Endodermal cell (in vitro differentiated cells): Measurements from ENCODE around the gene TLR9. TPM values are rescaled to one million over a fixed set of nuclear protein-coding genes. Genes with fewer than 3 reads are reported as not detected.

Experiments used
- DNase-seq: peaks from one replicate; pipeline ENCODE4 v3.0.0-alpha.2; 2017
- H3K27ac ChIP-seq: 2 replicates; pipeline ENCODE4 v1.5.1; 2013; ENCODE audit warnings: mild to moderate bottlenecking, low read depth, low read length, moderate library complexity
- H3K27me3 ChIP-seq: 2 replicates; pipeline ENCODE4 v1.6.1; 2013; ENCODE audit warnings: mild to moderate bottlenecking, low read length, moderate library complexity; ENCODE audit not compliant: insufficient read depth, control insufficient read depth, poor library complexity, severe bottlenecking
- H3K36me3 ChIP-seq: 2 replicates; pipeline ENCODE4 v1.7.0; 2013; ENCODE audit warnings: mild to moderate bottlenecking, low read length, moderate library complexity; ENCODE audit not compliant: control insufficient read depth, insufficient read depth
- H3K4me1 ChIP-seq: one replicate; pipeline ENCODE4 v1.7.0; 2013; ENCODE audit warnings: low read length; ENCODE audit not compliant: control insufficient read depth, insufficient read depth
- H3K4me3 ChIP-seq: 2 replicates; pipeline ENCODE4 v1.5.1; 2013; ENCODE audit warnings: mild to moderate bottlenecking, low read length, moderate library complexity
- H3K9ac ChIP-seq: 2 replicates; pipeline ENCODE4 v1.6.1; 2013; ENCODE audit warnings: mild to moderate bottlenecking, low read length, moderate library complexity; ENCODE audit not compliant: poor library complexity, severe bottlenecking; ENCODE audit errors: extremely low read depth
- H3K9me3 ChIP-seq: 2 replicates; pipeline ENCODE4 v1.6.1; 2013; ENCODE audit warnings: mild to moderate bottlenecking, low read length, moderate library complexity; ENCODE audit not compliant: control insufficient read depth
- H3K27ac Mint-ChIP-seq: 2 replicates; pipeline ENCODE4 v1.8.0; 2020; ENCODE audit warnings: mixed read lengths
- H3K27me3 Mint-ChIP-seq: 2 replicates; pipeline ENCODE4 v1.8.0; 2021; ENCODE audit warnings: mild to moderate bottlenecking, mixed read lengths; ENCODE audit not compliant: insufficient read depth
- H3K36me3 Mint-ChIP-seq: 2 replicates; pipeline ENCODE4 v1.8.0; 2020; ENCODE audit warnings: low read depth, mixed read lengths
- H3K4me1 Mint-ChIP-seq: 2 replicates; pipeline ENCODE4 v1.8.0; 2020; ENCODE audit warnings: mixed read lengths
- H3K4me3 Mint-ChIP-seq: 2 replicates; pipeline ENCODE4 v1.8.0; 2020; ENCODE audit warnings: mild to moderate bottlenecking, moderate library complexity, mixed read lengths
- H3K9me3 Mint-ChIP-seq: 2 replicates; pipeline ENCODE4 v1.8.0; 2020; ENCODE audit warnings: mild to moderate bottlenecking, mixed read lengths
- WGBS, 2 experiments: methylation state at CpG; one replicate each; pipeline versions ENCODE4 v1.1.5 to v1.1.7; 2013; ENCODE audit warnings: missing lambda C conversion rate in 2 of 2, mixed read lengths in 1 of 2; ENCODE audit not compliant: insufficient coverage in 1 of 2, insufficient read length in 1 of 2; 5-methylcytosine and 5-hydroxymethylcytosine counted together
- total RNA-seq, 2 donors: library from RNA; stranded (reverse); fragmentation: NEBNext Ultra II Directional in 1 of 2; extraction: Animal tissue kit (Norgen Biotek cat#: 25700) in 1 of 2; gene quantifications; 2 replicates in 1 of 2; 3 replicates in 1 of 2; pipeline ENCODE4 v1.2.1, GENCODE V29; 2021
- TF ChIP-seq, protein P1 (sequence below): fragments of 200-600 bp; sonication (generic); conservative IDR thresholded peaks from 2 replicates; pipeline ENCODE4 v1.5.0; 2021; ENCODE audit warnings: antibody characterized with exemption, mild to moderate bottlenecking

TLR9 gene
- total RNA-seq, 2 donors from 2014 or later: 0.11 TPM; not detected in 1

DNA sequence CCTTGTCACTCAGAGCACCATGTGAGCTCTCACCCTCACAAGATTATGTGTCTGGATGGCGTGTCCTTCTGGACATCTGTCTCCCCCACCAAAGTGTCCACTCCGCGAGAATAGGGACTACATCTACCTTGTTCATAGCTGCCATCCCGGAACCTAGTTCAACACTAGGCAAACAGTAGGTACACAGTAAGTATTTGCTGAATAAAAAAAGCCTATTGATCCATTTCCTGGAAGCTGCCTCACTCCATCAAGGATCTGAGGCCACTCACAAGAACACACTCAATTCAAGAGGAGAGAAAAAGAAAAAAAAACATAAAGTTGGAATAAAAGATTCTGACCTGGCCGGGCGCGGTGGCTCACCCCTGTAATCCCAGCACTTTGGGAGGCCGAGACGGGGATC lies 38.7 kb downstream of the TLR9 start:
- Mint-ChIP-seq H3K27me3 (no peaks in the 10 kb centered on the region), H3K9me3 (no peaks in the 10 kb centered on the region), H3K4me1 (peaks cover 6% of the 10 kb centered on the region), H3K36me3 (no peaks in the 10 kb centered on the region), H3K27ac (no peak overlapping the region), H3K4me3 (no peak overlapping the region)
- H3K27me3 ChIP-seq: no peaks in the 10 kb centered on the region
- H3K9ac ChIP-seq: no peak overlapping the region
- no peak overlapping the region for H3K27ac ChIP-seq
- DNase-seq: no peak
- no peaks in the 10 kb centered on the region for H3K9me3 ChIP-seq
- TF ChIP-seq, protein P1, sequence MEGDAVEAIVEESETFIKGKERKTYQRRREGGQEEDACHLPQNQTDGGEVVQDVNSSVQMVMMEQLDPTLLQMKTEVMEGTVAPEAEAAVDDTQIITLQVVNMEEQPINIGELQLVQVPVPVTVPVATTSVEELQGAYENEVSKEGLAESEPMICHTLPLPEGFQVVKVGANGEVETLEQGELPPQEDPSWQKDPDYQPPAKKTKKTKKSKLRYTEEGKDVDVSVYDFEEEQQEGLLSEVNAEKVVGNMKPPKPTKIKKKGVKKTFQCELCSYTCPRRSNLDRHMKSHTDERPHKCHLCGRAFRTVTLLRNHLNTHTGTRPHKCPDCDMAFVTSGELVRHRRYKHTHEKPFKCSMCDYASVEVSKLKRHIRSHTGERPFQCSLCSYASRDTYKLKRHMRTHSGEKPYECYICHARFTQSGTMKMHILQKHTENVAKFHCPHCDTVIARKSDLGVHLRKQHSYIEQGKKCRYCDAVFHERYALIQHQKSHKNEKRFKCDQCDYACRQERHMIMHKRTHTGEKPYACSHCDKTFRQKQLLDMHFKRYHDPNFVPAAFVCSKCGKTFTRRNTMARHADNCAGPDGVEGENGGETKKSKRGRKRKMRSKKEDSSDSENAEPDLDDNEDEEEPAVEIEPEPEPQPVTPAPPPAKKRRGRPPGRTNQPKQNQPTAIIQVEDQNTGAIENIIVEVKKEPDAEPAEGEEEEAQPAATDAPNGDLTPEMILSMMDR: no peak
- no peak overlapping the region for H3K4me3 ChIP-seq
- 94 to 99% methylated on average over 9 of the region's 9 CpGs for WGBS, 2 experiments
- no peaks in the 10 kb centered on the region for H3K4me1 ChIP-seq
- no peaks in the 10 kb centered on the region for H3K36me3 ChIP-seq

- WGBS, 2 experiments: 91 to 100% methylated on average over 2 to 3 of the region's 3 CpGs
- Histone ChIP-seq H3K9me3 (no peaks in the 10 kb centered on the region), H3K9ac (no peak overlapping the region), H3K27ac (no peak overlapping the region), H3K4me1 (no peaks in the 10 kb centered on the region), H3K4me3 (no peak overlapping the region), H3K36me3 (no peaks in the 10 kb centered on the region), H3K27me3 (no peaks in the 10 kb centered on the region)
- no peak for DNase-seq
- Mint-ChIP-seq H3K27ac (no peak overlapping the region), H3K9me3 (no peaks in the 10 kb centered on the region), H3K27me3 (no peaks in the 10 kb centered on the region), H3K4me1 (peaks cover 6% of the 10 kb centered on the region), H3K36me3 (no peaks in the 10 kb centered on the region), H3K4me3 (no peak overlapping the region)
- TF ChIP-seq, protein P1: no peak
These were observed 39.6 kb downstream of the TLR9 start for GRCh38 chr3:52185837-52186236.

GRCh38 chr3:52185311-52185710 lies 40.1 kb downstream of the TLR9 start:
- no peaks in the 10 kb centered on the region for H3K27me3 Mint-ChIP-seq
- WGBS, 2 experiments: 93% methylated on average over 6 of the region's 6 CpGs
- no peak for DNase-seq
- TF ChIP-seq, protein P1: no peak
- H3K4me1 ChIP-seq: no peaks in the 10 kb centered on the region
- H3K4me1 Mint-ChIP-seq: peaks cover 6% of the 10 kb centered on the region
- H3K36me3 ChIP-seq: no peaks in the 10 kb centered on the region
- H3K27ac Mint-ChIP-seq: no peak overlapping the region
- no peaks in the 10 kb centered on the region for H3K9me3 ChIP-seq
- no peaks in the 10 kb centered on the region for H3K9me3 Mint-ChIP-seq
- H3K36me3 Mint-ChIP-seq: no peaks in the 10 kb centered on the region
- H3K9ac ChIP-seq: no peak overlapping the region
- H3K4me3 Mint-ChIP-seq: no peak overlapping the region
- no peaks in the 10 kb centered on the region for H3K27me3 ChIP-seq
- H3K4me3 ChIP-seq: no peak overlapping the region
- no peak overlapping the region for H3K27ac ChIP-seq
